ENCODE measurements around the gene GTF2H1. TPM values are rescaled to one million over a fixed set of nuclear protein-coding genes. Genes with fewer than 3 reads are reported as not detected.

Gene GTF2H1
- total and polyA plus RNA-seq, 10 donors, result 18.1 to 65.4 (median 49.6) TPM

DNA sequence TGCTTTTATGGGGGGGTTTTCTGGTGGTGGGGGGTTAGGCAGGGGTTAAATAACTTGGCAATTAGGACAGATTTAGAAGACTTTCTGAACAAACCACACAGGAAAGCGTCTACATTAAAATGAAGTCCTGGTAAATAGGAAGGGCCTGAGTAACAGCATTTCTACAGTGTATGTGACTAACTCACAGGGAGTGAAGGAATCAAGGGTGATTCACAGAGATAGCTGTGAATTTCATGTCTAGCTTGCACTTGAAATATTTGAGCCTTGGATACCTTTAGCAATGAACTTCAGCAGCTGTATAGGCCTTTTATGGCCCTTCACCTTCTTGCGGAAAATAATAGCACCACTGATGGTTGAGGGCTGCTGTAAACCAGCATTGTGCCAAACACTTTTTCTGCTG lies 45.9 kb downstream of the GTF2H1 start:
- H3K27ac ChIP-seq, result no peak overlapping the region
- WGBS, 5 donors, result 66 to 72% (median 69%) methylated on average over 2 of the region's 2 CpGs
- no peaks in the 10 kb centered on the region for H3K9me3 ChIP-seq
- no peaks in the 10 kb centered on the region for H3K27me3 ChIP-seq (replicated peaks in 1 of 7)
- intact Hi-C loops (cut with DNase I; ENCODE audit: low total_unique reads), result no loop called here
- TF ChIP-seq, protein P1, sequence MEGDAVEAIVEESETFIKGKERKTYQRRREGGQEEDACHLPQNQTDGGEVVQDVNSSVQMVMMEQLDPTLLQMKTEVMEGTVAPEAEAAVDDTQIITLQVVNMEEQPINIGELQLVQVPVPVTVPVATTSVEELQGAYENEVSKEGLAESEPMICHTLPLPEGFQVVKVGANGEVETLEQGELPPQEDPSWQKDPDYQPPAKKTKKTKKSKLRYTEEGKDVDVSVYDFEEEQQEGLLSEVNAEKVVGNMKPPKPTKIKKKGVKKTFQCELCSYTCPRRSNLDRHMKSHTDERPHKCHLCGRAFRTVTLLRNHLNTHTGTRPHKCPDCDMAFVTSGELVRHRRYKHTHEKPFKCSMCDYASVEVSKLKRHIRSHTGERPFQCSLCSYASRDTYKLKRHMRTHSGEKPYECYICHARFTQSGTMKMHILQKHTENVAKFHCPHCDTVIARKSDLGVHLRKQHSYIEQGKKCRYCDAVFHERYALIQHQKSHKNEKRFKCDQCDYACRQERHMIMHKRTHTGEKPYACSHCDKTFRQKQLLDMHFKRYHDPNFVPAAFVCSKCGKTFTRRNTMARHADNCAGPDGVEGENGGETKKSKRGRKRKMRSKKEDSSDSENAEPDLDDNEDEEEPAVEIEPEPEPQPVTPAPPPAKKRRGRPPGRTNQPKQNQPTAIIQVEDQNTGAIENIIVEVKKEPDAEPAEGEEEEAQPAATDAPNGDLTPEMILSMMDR (IDR thresholded peaks at IDR 0.05 in 8 of 11, conservative IDR thresholded peaks at IDR 0.05 in 3 of 11), result no peak
- TF ChIP-seq POLR2A (IDR thresholded peaks at IDR 0.05) (no peak), POLR2AphosphoS5 (IDR thresholded peaks at IDR 0.05) (no peak)
- H3K4me1 ChIP-seq, result peaks cover 0 to 15% (median 0%) of the 10 kb centered on the region in 6 donors
- DNase-seq, result no peak
- H3K4me3 ChIP-seq, result no peak overlapping the region
- H3K36me3 ChIP-seq, result peaks cover 0 to 63% (median 44%) of the 10 kb centered on the region in 6 donors

DNA sequence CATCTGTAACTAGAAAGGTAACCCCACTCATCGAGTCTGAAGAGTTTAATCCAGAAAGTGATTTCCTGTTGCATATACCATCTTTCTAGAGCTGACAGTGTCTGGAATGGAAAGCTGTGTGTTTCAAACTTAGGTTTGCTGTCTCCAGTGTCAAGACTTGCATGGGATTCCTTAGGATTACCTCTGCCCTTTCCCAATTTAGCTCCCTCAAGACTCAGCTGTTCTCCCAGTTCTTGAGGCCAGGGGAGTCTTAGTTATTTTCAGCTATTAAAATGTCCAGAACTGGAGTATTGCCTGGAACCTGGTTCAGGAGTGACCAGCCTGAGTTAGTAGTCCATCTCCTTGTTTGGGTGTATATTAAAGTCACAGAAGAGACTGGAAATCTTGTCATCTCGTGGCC lies 47.0 kb downstream of the GTF2H1 start:
- DNase-seq, result no peak
- H3K27ac ChIP-seq, result no peak overlapping the region
- H3K9me3 ChIP-seq, result no peaks in the 10 kb centered on the region
- H3K4me3 ChIP-seq, result no peak overlapping the region
- TF ChIP-seq POLR2A (IDR thresholded peaks at IDR 0.05) (no peak), POLR2AphosphoS5 (IDR thresholded peaks at IDR 0.05) (no peak)
- TF ChIP-seq, protein P1 (IDR thresholded peaks at IDR 0.05 in 8 of 11, conservative IDR thresholded peaks at IDR 0.05 in 3 of 11), result no peak
- H3K36me3 ChIP-seq, result peaks cover 0 to 51% (median 32%) of the 10 kb centered on the region in 6 donors
- H3K4me1 ChIP-seq, result peaks cover 0 to 15% (median 0%) of the 10 kb centered on the region in 6 donors
- 56 to 74% (median 67%) methylated on average over 2 of the region's 2 CpGs for whole genome bisulfite sequencing, 5 donors
- no peaks in the 10 kb centered on the region for H3K27me3 ChIP-seq (replicated peaks in 1 of 7)
- intact Hi-C loops (cut with DNase I; ENCODE audit: low total_unique reads), result no loop called here

DNA sequence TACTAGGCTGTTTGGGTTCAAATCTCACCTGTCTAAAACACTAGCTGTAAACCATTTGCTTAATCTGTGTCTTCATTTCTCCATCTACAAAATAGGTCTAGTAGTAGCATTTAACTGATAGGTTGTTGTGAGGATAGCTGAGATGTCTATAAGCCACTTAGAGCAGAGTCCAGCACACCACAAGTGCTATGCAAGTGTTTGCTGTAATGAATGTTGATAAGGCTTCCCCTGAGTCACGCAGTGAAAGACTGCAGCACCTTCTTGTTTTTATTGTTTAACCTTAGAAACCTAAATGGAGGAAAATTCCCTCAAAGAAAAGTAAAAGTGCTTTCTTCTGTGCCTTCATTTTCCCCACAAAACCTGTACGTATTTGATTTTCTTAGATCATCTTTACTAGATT lies 48.9 kb downstream of the GTF2H1 start:
- 92 to 96% (median 94%) methylated on average over 2 of the region's 2 CpGs for WGBS, 5 donors
- Histone ChIP-seq H3K27ac (no peak overlapping the region), H3K4me1 (peaks cover 0 to 6% (median 0%) of the 10 kb centered on the region in 6 donors), H3K27me3 (replicated peaks in 1 of 7) (no peaks in the 10 kb centered on the region), H3K4me3 (no peak overlapping the region), H3K36me3 (peaks cover 0 to 32% (median 14%) of the 10 kb centered on the region in 6 donors), H3K9me3 (no peaks in the 10 kb centered on the region)
- intact Hi-C loops (cut with DNase I; ENCODE audit: low total_unique reads), result no loop called here
- no peak for TF ChIP-seq POLR2AphosphoS5 (IDR thresholded peaks at IDR 0.05)
- no peak for TF ChIP-seq POLR2A (IDR thresholded peaks at IDR 0.05)
- TF ChIP-seq, protein P1 (IDR thresholded peaks at IDR 0.05 in 8 of 11, conservative IDR thresholded peaks at IDR 0.05 in 3 of 11), result no peak
- DNase-seq, result no peak

DNA sequence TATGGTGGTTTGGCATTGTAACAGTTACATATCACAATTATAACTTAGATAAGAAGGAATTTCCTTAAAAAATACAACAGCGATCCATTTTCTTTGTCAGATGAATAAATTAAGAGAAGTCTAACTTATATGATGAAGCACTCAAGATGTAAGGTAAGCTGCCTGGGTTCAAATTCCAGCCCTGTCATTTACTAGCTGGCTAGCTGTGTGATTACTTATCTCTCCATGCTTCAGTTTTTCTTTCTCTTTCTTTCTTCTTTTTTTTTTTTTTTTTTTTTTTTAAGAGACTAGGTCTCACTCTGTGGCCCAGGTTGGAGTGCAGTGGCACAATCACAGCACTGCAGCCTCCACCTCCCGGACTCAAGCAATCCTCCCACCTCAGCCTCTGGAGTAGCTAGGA lies 49.8 kb downstream of the GTF2H1 start:
- H3K9me3 ChIP-seq, result no peaks in the 10 kb centered on the region
- no peaks in the 10 kb centered on the region for H3K4me1 ChIP-seq
- H3K4me3 ChIP-seq, result no peak overlapping the region
- no peak for DNase-seq
- intact Hi-C loops (cut with DNase I; ENCODE audit: low total_unique reads), result no loop called here
- peaks cover 0 to 23% (median 4%) of the 10 kb centered on the region in 6 donors for H3K36me3 ChIP-seq
- TF ChIP-seq POLR2AphosphoS5 (IDR thresholded peaks at IDR 0.05) (no peak), POLR2A (IDR thresholded peaks at IDR 0.05) (no peak)
- TF ChIP-seq, protein P1 (IDR thresholded peaks at IDR 0.05 in 8 of 11, conservative IDR thresholded peaks at IDR 0.05 in 3 of 11), result no peak
- H3K27ac ChIP-seq, result no peak overlapping the region
- no peaks in the 10 kb centered on the region for H3K27me3 ChIP-seq (replicated peaks in 1 of 7)
- WGBS, 5 donors, result 80 to 94% (median 86%) methylated on average over 2 of the region's 2 CpGs
